Ishikawa (cell line): ENCODE data around the gene ACTN2.

Experiments
- CEBPB ChIP-seq: IDR thresholded peaks from 2 replicates; pipeline ENCODE4 v1.6.1; 2012
- CREB1 ChIP-seq: IDR thresholded peaks from 2 replicates; pipeline ENCODE4 v1.6.1; 2012; ENCODE audit warnings: low read depth
- EGR1 ChIP-seq: IDR thresholded peaks from 2 replicates; pipeline ENCODE4 v1.6.1; 2012
- EP300 ChIP-seq: IDR thresholded peaks from 2 replicates; pipeline ENCODE4 v1.6.1; 2012; ENCODE audit warnings: borderline replicate concordance
- FOXM1 ChIP-seq: IDR thresholded peaks from 2 replicates; pipeline ENCODE4 v1.6.1; 2012; ENCODE audit warnings: low read depth, borderline replicate concordance
- MAX ChIP-seq: IDR thresholded peaks from 2 replicates; pipeline ENCODE4 v1.6.1; 2012
- NFIC ChIP-seq: IDR thresholded peaks from 2 replicates; pipeline ENCODE4 v1.6.1; 2012
- RAD21 ChIP-seq: IDR thresholded peaks from 2 replicates; pipeline ENCODE4 v1.6.1; 2012; ENCODE audit warnings: low read depth
- REST ChIP-seq: IDR thresholded peaks from 2 replicates; pipeline ENCODE4 v1.6.1; 2012; ENCODE audit warnings: low read depth, mild to moderate bottlenecking
- TAF1 ChIP-seq: IDR thresholded peaks from 2 replicates; pipeline ENCODE4 v1.6.1; 2012; ENCODE audit warnings: low read depth, mild to moderate bottlenecking
- TCF12 ChIP-seq: IDR thresholded peaks from 2 replicates; pipeline ENCODE4 v1.6.1; 2012; ENCODE audit warnings: low read depth
- TEAD4 ChIP-seq: IDR thresholded peaks from 2 replicates; pipeline ENCODE4 v1.6.1; 2012
- USF1 ChIP-seq: IDR thresholded peaks from 2 replicates; pipeline ENCODE4 v1.6.1; 2012
- YY1 ChIP-seq: IDR thresholded peaks from 2 replicates; pipeline ENCODE4 v1.6.1; 2012; ENCODE audit warnings: low read depth
- ZBTB7A ChIP-seq: IDR thresholded peaks from 2 replicates; pipeline ENCODE4 v1.6.1; 2012; ENCODE audit warnings: low read depth

The ACTN2 gene

GRCh38 chr1:236702791-236703394, 16.6 kb downstream of the ACTN2 start:
- no peak for TF ChIP-seq NFIC
- TF ChIP-seq TCF12, result no peak
- TF ChIP-seq MAX, result no peak
- no peak for TF ChIP-seq FOXM1
- TF ChIP-seq TAF1, result no peak
- no peak for TF ChIP-seq ZBTB7A
- no peak for TF ChIP-seq YY1
- TF ChIP-seq USF1, result no peak
- no peak for TF ChIP-seq CEBPB
- TF ChIP-seq EGR1, result no peak
- no peak for TF ChIP-seq REST
- no peak for TF ChIP-seq RAD21
- no peak for TF ChIP-seq EP300
- TF ChIP-seq CREB1, result no peak
- no peak for TF ChIP-seq TEAD4

- TF ChIP-seq TAF1 (no peak), TCF12 (no peak), RAD21 (no peak), TEAD4 (no peak), USF1 (no peak), EGR1 (no peak)
Measured at GRCh38 chr1:236705771-236706170, 19.5 kb downstream of the ACTN2 start.

GRCh38 chr1:236706183-236706582, 19.9 kb downstream of the ACTN2 start:
- TF ChIP-seq EGR1, result no peak
- TF ChIP-seq RAD21, result no peak
- no peak for TF ChIP-seq YY1
- TF ChIP-seq MAX, result no peak
- no peak for TF ChIP-seq TAF1
- TF ChIP-seq REST, result no peak
- no peak for TF ChIP-seq FOXM1
- no peak for TF ChIP-seq CREB1
- TF ChIP-seq TEAD4, result no peak
- no peak for TF ChIP-seq EP300
- no peak for TF ChIP-seq TCF12
- no peak for TF ChIP-seq CEBPB
- TF ChIP-seq NFIC, result no peak
- no peak for TF ChIP-seq USF1

GRCh38 chr1:236710328-236710892, 24.1 kb downstream of the ACTN2 start:
- TF ChIP-seq FOXM1, result no peak
- no peak for TF ChIP-seq MAX
- no peak for TF ChIP-seq TEAD4
- no peak for TF ChIP-seq EGR1
- TF ChIP-seq ZBTB7A, result no peak
- no peak for TF ChIP-seq CREB1
- TF ChIP-seq TAF1, result no peak
- no peak for TF ChIP-seq NFIC
- TF ChIP-seq USF1, result no peak
- TF ChIP-seq TCF12, result no peak
- no peak for TF ChIP-seq RAD21
- no peak for TF ChIP-seq CEBPB
- no peak for TF ChIP-seq EP300
